Pancreas (tissue), 10 donors: ENCODE results near the gene ACKR3. TPM values are rescaled to one million over a fixed set of nuclear protein-coding genes. Genes with fewer than 3 reads are reported as not detected.

Source experiments
- ATAC-seq, 4 donors: fragments of 200-7000 bp; cut with Tn5 transposase; one replicate each; pipeline versions ENCODE4 v1.8.0 to v1.9.1; 2020; ENCODE audit warnings: mild to moderate bottlenecking in 4 of 4, moderate library complexity in 4 of 4
- DNase-seq, 6 donors: peaks; one replicate each; pipeline ENCODE4 v3.0.0-alpha.2; 2020
- FAIRE-seq: peaks from 2 replicates; lab custom pipeline; 2012; peaks lifted over from hg19 to GRCh38; lab: Jason Lieb, UNC
- H3K27ac ChIP-seq, 4 donors: fragments of 200-600 bp; sonication (generic); 1 replicate in 3 of 4; 2 replicates in 1 of 4; pipeline versions ENCODE4 v1.5.0 to v1.8.0; 2020
- H3K27me3 ChIP-seq, 4 donors: fragments of 200-600 bp; one replicate each; pipeline ENCODE4 v1.8.0; 2021
- H3K36me3 ChIP-seq, 3 donors: fragments of 200-600 bp; sonication (generic) in 1 of 3; one replicate each; pipeline versions ENCODE4 v1.5.0 to v1.8.0; 2020 to 2021
- H3K4me1 ChIP-seq, 3 donors: fragments of 200-600 bp; one replicate each; pipeline ENCODE4 v1.8.0; 2021
- H3K4me3 ChIP-seq, 4 donors: fragments of 200-600 bp; sonication (generic) in 2 of 4; one replicate each; pipeline versions ENCODE4 v1.5.0 to v1.8.0; 2020 to 2021
- H3K9me3 ChIP-seq, 4 donors: fragments of 200-600 bp; one replicate each; pipeline ENCODE4 v1.8.0; 2021
- WGBS, 2 donors: extraction: QIAGEN DNeasy Blood & Tissue Kit; methylation state at CpG; one replicate each; pipeline ENCODE4 v1.1.7; 2013; 5-methylcytosine and 5-hydroxymethylcytosine counted together
- intact Hi-C, 3 donors: fragments of 100-400 bp; cut with DNase I; formaldehyde crosslinking; loops; one replicate each; pipeline versions ENCODE4 v1.11.1 to v1.14.2; 2022
- polyA plus RNA-seq, 2 donors: library from polyadenylated mRNA; stranded (reverse); fragments of 200-250 nt; gene quantifications; one replicate each; pipeline ENCODE4 v1.2.3, GENCODE V29; 2013
- total RNA-seq, 6 donors: library from RNA; stranded (reverse); fragmentation: NEBNext Ultra II Directional in 4 of 6; extraction: Animal tissue kit (Norgen Biotek cat#: 25700) in 4 of 6; gene quantifications; one replicate each; pipeline versions ENCODE4 v1.2.1 to v1.2.4, GENCODE V29; 2021 to 2023
- TF ChIP-seq, protein P1 (sequence below), 4 donors: fragments of 200-600 bp; sonication (generic) in 3 of 4; IDR thresholded peaks; one replicate each; pipeline versions ENCODE4 v1.5.0 to v1.8.0; 2021; ENCODE audit warnings: antibody characterized with exemption in 4 of 4
- donor health status: healthy with polysubstance abuse.
- donor health status: DM: no; HTN: no; CAD: no; lungs with moderate emphysema.
- donor health status: DM: no; HTN: no; CAD: no.
- donor health status: control.
- donor health status: control.
- donor health status: Bipolar disorder and iron deficiency.
- donor health status: DM: yes; HTN: yes; CAD: no.
- donor health status: DM: no; HTN: no; CAD: no.
- donor health status: DM: no; HTN: no; CAD: no.
- donor health status: DM: yes; HTN: yes; CAD: no.

The ACKR3 gene
- total and polyA plus RNA-seq, 8 donors, result 6.2 to 30.3 (median 12.9) TPM

DNA sequence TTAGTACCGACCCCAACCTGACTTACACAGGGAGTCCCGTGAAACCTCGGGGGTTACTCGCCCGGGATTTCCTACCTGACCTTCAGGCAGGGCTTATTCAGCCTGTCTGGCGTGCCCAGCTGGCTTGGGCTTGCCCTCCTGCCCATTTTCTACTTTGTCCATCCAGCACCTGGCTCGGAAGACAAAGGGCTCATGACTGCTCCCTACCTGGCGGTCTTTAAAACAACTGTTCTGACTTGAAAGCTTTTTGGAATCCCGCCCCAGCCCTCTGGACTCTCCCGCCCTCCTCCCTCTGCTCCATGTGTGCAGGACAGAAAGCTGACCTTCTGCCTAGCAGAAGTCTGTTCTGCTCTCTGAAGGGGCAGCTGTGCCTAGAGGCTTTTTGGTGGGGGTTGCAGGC is 43.1 kb downstream of the ACKR3 start:
- H3K27ac ChIP-seq, result no peak overlapping the region
- no peaks in the 10 kb centered on the region for H3K9me3 ChIP-seq
- TF ChIP-seq, protein P1, sequence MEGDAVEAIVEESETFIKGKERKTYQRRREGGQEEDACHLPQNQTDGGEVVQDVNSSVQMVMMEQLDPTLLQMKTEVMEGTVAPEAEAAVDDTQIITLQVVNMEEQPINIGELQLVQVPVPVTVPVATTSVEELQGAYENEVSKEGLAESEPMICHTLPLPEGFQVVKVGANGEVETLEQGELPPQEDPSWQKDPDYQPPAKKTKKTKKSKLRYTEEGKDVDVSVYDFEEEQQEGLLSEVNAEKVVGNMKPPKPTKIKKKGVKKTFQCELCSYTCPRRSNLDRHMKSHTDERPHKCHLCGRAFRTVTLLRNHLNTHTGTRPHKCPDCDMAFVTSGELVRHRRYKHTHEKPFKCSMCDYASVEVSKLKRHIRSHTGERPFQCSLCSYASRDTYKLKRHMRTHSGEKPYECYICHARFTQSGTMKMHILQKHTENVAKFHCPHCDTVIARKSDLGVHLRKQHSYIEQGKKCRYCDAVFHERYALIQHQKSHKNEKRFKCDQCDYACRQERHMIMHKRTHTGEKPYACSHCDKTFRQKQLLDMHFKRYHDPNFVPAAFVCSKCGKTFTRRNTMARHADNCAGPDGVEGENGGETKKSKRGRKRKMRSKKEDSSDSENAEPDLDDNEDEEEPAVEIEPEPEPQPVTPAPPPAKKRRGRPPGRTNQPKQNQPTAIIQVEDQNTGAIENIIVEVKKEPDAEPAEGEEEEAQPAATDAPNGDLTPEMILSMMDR (IDR thresholded peaks at IDR 0.05), result no peak
- ATAC-seq (peak; percentile 61 to 86 (median 74)), DNase-seq (peak in 5 of 6 donors; percentile 43 to 82 (median 52)), FAIRE-seq (no peak)
- peaks cover 4 to 16% (median 7%) of the 10 kb centered on the region in 3 donors for H3K4me1 ChIP-seq
- H3K27me3 ChIP-seq, result no peaks in the 10 kb centered on the region
- WGBS, 2 donors, result 49 to 54% methylated on average over 10 of the region's 10 CpGs
- H3K4me3 ChIP-seq, result no peak overlapping the region
- intact Hi-C loops, result no loop called here
- H3K36me3 ChIP-seq, result no peaks in the 10 kb centered on the region

DNA sequence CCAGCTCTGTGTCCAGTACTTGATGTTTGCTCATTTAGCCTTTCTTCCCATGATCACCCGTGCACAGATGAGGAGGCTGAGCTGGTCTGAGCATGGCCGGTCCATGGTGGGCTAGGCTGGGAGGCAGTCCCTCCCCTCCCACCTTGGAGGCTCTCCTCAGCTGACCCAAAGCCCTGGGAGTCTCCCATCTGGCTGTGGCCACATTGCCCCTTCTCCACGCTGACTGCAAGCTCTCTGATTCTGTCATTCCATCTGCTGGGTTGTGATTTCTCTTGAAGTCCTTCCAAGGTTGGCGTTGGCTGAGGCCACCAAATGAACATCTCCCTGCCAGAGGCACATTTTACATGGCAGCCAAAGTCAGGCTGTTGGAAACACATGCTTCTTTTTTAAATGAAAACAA is 44.0 kb downstream of the ACKR3 start:
- H3K36me3 ChIP-seq, result no peaks in the 10 kb centered on the region
- no peak overlapping the region for H3K4me3 ChIP-seq
- no peaks in the 10 kb centered on the region for H3K9me3 ChIP-seq
- intact Hi-C loops, result no loop called here
- ATAC-seq, result peak in 1 of 4 donors; percentile 27
- no peak overlapping the region for H3K27ac ChIP-seq
- peak in 1 of 6 donors; percentile 31 for DNase-seq
- no peaks in the 10 kb centered on the region for H3K27me3 ChIP-seq
- WGBS, 2 donors, result 60 to 64% methylated on average over 4 of the region's 4 CpGs
- H3K4me1 ChIP-seq, result peaks cover 0 to 8% (median 7%) of the 10 kb centered on the region in 3 donors
- FAIRE-seq, result no peak
- TF ChIP-seq, protein P1 (IDR thresholded peaks at IDR 0.05), result no peak

DNA sequence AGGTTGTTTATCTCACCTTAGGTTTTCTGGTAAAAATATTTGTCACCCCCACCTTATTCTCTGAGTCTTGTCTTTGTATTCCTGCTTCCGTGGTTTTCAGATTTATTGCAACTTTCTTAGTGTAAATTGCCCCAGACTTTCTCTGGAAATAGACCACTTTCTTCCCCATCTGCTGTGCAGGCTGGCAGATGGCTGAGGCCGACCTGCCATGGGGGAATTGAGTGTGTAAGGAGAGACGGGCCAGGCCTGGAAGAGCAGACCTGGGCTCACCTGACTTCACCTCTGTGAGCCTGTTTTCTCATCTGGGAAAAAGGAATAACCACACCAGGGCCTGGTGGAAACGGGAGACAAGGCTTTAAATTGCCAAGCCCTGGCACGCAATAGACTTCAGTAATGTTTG is 44.9 kb downstream of the ACKR3 start:
- Histone ChIP-seq H3K9me3 (no peaks in the 10 kb centered on the region), H3K27ac (no peak overlapping the region), H3K4me3 (no peak overlapping the region), H3K36me3 (no peaks in the 10 kb centered on the region), H3K27me3 (no peaks in the 10 kb centered on the region), H3K4me1 (peaks cover 0 to 7% (median 7%) of the 10 kb centered on the region in 3 donors)
- WGBS, 2 donors, result 89 to 96% methylated on average over 5 of the region's 5 CpGs
- intact Hi-C loops, result no loop called here
- ATAC-seq (no peak), DNase-seq (no peak), FAIRE-seq (no peak)
- TF ChIP-seq, protein P1 (IDR thresholded peaks at IDR 0.05), result no peak

DNA sequence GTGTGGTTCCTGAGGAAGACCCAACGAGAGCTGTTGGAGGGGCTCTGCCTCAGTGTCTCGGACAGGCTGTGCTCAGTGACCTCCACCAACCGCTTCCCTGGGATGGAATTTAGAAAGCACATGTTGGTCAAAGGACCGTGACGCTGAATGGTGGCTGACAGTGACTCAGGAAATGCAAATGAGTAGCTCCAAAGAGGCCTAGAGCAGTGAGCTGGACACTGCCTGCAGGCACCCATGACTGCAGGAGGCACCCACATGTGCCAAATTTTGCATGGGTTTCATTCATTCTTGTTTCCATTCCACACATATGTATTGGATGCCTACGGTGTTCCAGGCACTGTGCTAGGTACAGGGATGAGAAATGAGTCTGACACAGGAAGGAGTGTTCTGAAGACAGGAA is 46.4 kb downstream of the ACKR3 start:
- Histone ChIP-seq H3K27ac (no peak overlapping the region), H3K27me3 (no peaks in the 10 kb centered on the region), H3K4me3 (no peak overlapping the region), H3K4me1 (peaks cover 0 to 7% (median 7%) of the 10 kb centered on the region in 3 donors), H3K36me3 (no peaks in the 10 kb centered on the region), H3K9me3 (no peaks in the 10 kb centered on the region)
- TF ChIP-seq, protein P1 (IDR thresholded peaks at IDR 0.05), result no peak
- ATAC-seq (no peak), FAIRE-seq (no peak), DNase-seq (no peak)
- WGBS, 2 donors, result 95 to 97% methylated on average over 6 of the region's 6 CpGs
- intact Hi-C loops, result no loop called here

DNA sequence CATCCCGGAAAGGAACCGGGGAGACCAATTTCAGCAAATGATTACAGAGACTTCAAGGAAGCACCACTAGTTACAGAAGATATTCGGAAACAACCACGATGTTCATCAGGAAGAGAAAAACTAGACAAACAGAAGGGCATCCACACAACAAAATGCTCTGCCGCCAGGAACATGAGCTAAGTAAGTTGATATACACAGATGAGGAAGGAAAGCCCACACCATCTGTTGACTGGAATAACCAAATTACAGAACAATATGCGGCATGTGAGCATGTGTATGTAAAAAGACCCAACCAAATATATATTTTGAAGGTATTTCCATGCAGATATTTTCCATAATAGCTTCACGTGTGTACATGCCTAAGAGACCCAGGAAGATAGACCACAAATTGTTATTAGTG is 47.0 kb downstream of the ACKR3 start:
- Histone ChIP-seq H3K4me3 (no peak overlapping the region), H3K4me1 (peaks cover 0 to 7% (median 7%) of the 10 kb centered on the region in 3 donors), H3K36me3 (no peaks in the 10 kb centered on the region), H3K27ac (no peak overlapping the region), H3K9me3 (no peaks in the 10 kb centered on the region), H3K27me3 (no peaks in the 10 kb centered on the region)
- FAIRE-seq (no peak), DNase-seq (no peak), ATAC-seq (no peak)
- TF ChIP-seq, protein P1 (IDR thresholded peaks at IDR 0.05), result no peak
- intact Hi-C loops, result no loop called here
- WGBS, 2 donors, result 95 to 97% methylated on average over 7 of the region's 7 CpGs
